Ishikawa (cell line): Measurements from ENCODE around the gene TRIM59.

Source experiments
- CEBPB ChIP-seq: IDR thresholded peaks from 2 replicates; pipeline ENCODE4 v1.6.1; 2012
- EGR1 ChIP-seq: IDR thresholded peaks from 2 replicates; pipeline ENCODE4 v1.6.1; 2012
- EP300 ChIP-seq: IDR thresholded peaks from 2 replicates; pipeline ENCODE4 v1.6.1; 2012; ENCODE audit warnings: borderline replicate concordance
- MAX ChIP-seq: IDR thresholded peaks from 2 replicates; pipeline ENCODE4 v1.6.1; 2012
- NFIC ChIP-seq: IDR thresholded peaks from 2 replicates; pipeline ENCODE4 v1.6.1; 2012
- RAD21 ChIP-seq: IDR thresholded peaks from 2 replicates; pipeline ENCODE4 v1.6.1; 2012; ENCODE audit warnings: low read depth
- REST ChIP-seq: IDR thresholded peaks from 2 replicates; pipeline ENCODE4 v1.6.1; 2012; ENCODE audit warnings: low read depth, mild to moderate bottlenecking
- TAF1 ChIP-seq: IDR thresholded peaks from 2 replicates; pipeline ENCODE4 v1.6.1; 2012; ENCODE audit warnings: low read depth, mild to moderate bottlenecking
- TEAD4 ChIP-seq: IDR thresholded peaks from 2 replicates; pipeline ENCODE4 v1.6.1; 2012
- ZBTB7A ChIP-seq: IDR thresholded peaks from 2 replicates; pipeline ENCODE4 v1.6.1; 2012; ENCODE audit warnings: low read depth

GRCh38 chr3:160417311-160417710 is 32.3 kb downstream of the TRIM59 start:
- TF ChIP-seq TAF1 (no peak), EP300 (no peak), REST (no peak), ZBTB7A (no peak), MAX (no peak), RAD21 (no peak), EGR1 (no peak), CEBPB (no peak), TEAD4 (no peak), NFIC (no peak)
